Ureter (tissue), 1 donor: ENCODE results near the gene RAET1E. TPM values are rescaled to one million over a fixed set of nuclear protein-coding genes. Genes with fewer than 3 reads are reported as not detected.
"Not testable (repeated sequence)": the region's sequence is repeated elsewhere in the genome, so short reads cannot be mapped to it uniquely, and the experiment has no call there.

Experiments used
- DNase-seq: peaks from one replicate; pipeline ENCODE4 v3.0.0-alpha.2; 2020; ENCODE audit warnings: low spot score
- total RNA-seq: library from RNA; stranded (reverse); gene quantifications from one replicate; pipeline ENCODE4 v1.2.4, GENCODE V29; 2023
- donor health status: DM: yes; HTN: yes; CAD: no.

Gene RAET1E
- total RNA-seq, 1 donor from 2014 or later = 5.5 TPM

- DNase-seq = peak; percentile 79
These were observed 34.8 kb downstream of the RAET1E start for GRCh38 chr6:149862922-149863697.

- not testable (repeated sequence) for DNase-seq
These were observed 35.5 kb downstream of the RAET1E start for GRCh38 chr6:149862424-149862738.

- DNase-seq = no peak
These were observed 36.1 kb downstream of the RAET1E start for GRCh38 chr6:149861603-149862423.

- no peak for DNase-seq
These were observed 36.9 kb downstream of the RAET1E start for GRCh38 chr6:149860834-149861602.

- DNase-seq = no peak
These were observed 37.4 kb downstream of the RAET1E start for GRCh38 chr6:149860513-149860833.

- DNase-seq = no peak
These were observed 38.0 kb downstream of the RAET1E start for GRCh38 chr6:149859938-149860337.

GRCh38 chr6:149859368-149859767 lies 38.5 kb downstream of the RAET1E start:
- DNase-seq = no peak

- no peak for DNase-seq
These were observed 40.4 kb downstream of the RAET1E start for GRCh38 chr6:149857541-149857940.

- no peak for DNase-seq
These were observed 41.5 kb downstream of the RAET1E start for GRCh38 chr6:149856256-149856994.

GRCh38 chr6:149855741-149856140 lies 42.2 kb downstream of the RAET1E start:
- DNase-seq = no peak

- peak; percentile 69 for DNase-seq
These were observed 42.8 kb downstream of the RAET1E start for GRCh38 chr6:149855040-149855654.

- peak; percentile 80 for DNase-seq
These were observed 43.4 kb downstream of the RAET1E start for GRCh38 chr6:149854532-149854931.

- DNase-seq = not testable (repeated sequence)
These were observed 43.9 kb downstream of the RAET1E start for GRCh38 chr6:149854017-149854416.

- no peak for DNase-seq
These were observed 45.0 kb downstream of the RAET1E start for GRCh38 chr6:149852881-149853280.

GRCh38 chr6:149852180-149852579 lies 45.7 kb downstream of the RAET1E start:
- no peak for DNase-seq

GRCh38 chr6:149851461-149852110 lies 46.3 kb downstream of the RAET1E start:
- DNase-seq = no peak

GRCh38 chr6:149848343-149848742 lies 49.6 kb downstream of the RAET1E start:
- DNase-seq = not testable (repeated sequence)
